ENCODE measurements around the gene TBRG1.

GRCh38 chr11:124612045-124612444 is 10.6 kb upstream of the TBRG1 start:
- TF ChIP-seq CTCF (IDR thresholded peaks at IDR 0.05; ENCODE audit: control extremely low read depth in 1 of 3, insufficient read depth in 1 of 3, low read depth in 1 of 3, low read length in 3 of 3): no peak
- TF ChIP-seq CREB1 (IDR thresholded peaks at IDR 0.05): no peak
- TF ChIP-seq GABPA (IDR thresholded peaks at IDR 0.05; ENCODE audit: borderline replicate concordance, insufficient read depth, low read length): no peak
- no peak for TF ChIP-seq SIX5 (IDR thresholded peaks at IDR 0.05; ENCODE audit: low read depth, low read length)
- TF ChIP-seq RAD21 (IDR thresholded peaks at IDR 0.05 in 1 of 2, conservative IDR thresholded peaks at IDR 0.05 in 1 of 2; ENCODE audit: low read depth in 2 of 2, low read length in 2 of 2): no peak
- no peak for TF ChIP-seq JUN (IDR thresholded peaks at IDR 0.05; ENCODE audit: low read depth, low read length)
- no peak for TF ChIP-seq TAF1 (IDR thresholded peaks at IDR 0.05; ENCODE audit: low read depth, low read length)
- no peak for TF ChIP-seq POLR2AphosphoS5 (IDR thresholded peaks at IDR 0.05; ENCODE audit: low read depth, low read length)

All from H1 (cell line).